DND-41 (cell line): ENCODE measurements around the gene PIK3R6.

ENCODE experiments used
- ATAC-seq: fragments of 200-7000 bp; cut with Tn5 transposase; 3 replicates; pipeline ENCODE4 v1.9.1; 2021; ENCODE audit warnings: low read depth; ENCODE audit not compliant: insufficient read depth
- DNase-seq: peaks from one replicate; pipeline ENCODE4 v3.0.0-alpha.2; 2020
- H2AFZ ChIP-seq: 2 replicates; pipeline ENCODE4 v1.6.0; 2012; ENCODE audit warnings: low read depth, low read length
- H3K27ac ChIP-seq: 2 replicates; pipeline ENCODE4 v1.5.1; 2012; ENCODE audit warnings: low read length, inconsistent platforms
- H3K27me3 ChIP-seq: fragments of 200-600 bp; sonication (generic); 2 replicates; pipeline ENCODE4 v1.6.0; 2012; ENCODE audit warnings: low read length, mild to moderate bottlenecking, inconsistent platforms; ENCODE audit not compliant: insufficient read depth, poor library complexity
- H3K36me3 ChIP-seq: 2 replicates; pipeline ENCODE4 v1.5.1; 2012; ENCODE audit warnings: low read length, inconsistent platforms; ENCODE audit not compliant: insufficient read depth
- H3K4me1 ChIP-seq: 2 replicates; pipeline ENCODE4 v1.5.1; 2012; ENCODE audit warnings: mild to moderate bottlenecking, low read length; ENCODE audit not compliant: insufficient read depth
- H3K4me2 ChIP-seq: 2 replicates; pipeline ENCODE4 v1.6.0; 2012; ENCODE audit warnings: mild to moderate bottlenecking, moderate library complexity, low read length, inconsistent platforms; ENCODE audit not compliant: insufficient read depth
- H3K4me3 ChIP-seq, 2 experiments: fragments of 200-600 bp in 1 of 2; shearing (Covaris generic) in 1 of 2; 2 replicates each; pipeline ENCODE4 v1.5.1; 2012 to 2016; ENCODE audit warnings: inconsistent platforms in 2 of 2, low read length in 2 of 2, mild to moderate bottlenecking in 2 of 2, low read depth in 1 of 2, moderate library complexity in 1 of 2
- H3K79me2 ChIP-seq: 2 replicates; pipeline ENCODE4 v1.6.0; 2012; ENCODE audit warnings: low read length, inconsistent platforms; ENCODE audit not compliant: insufficient read depth
- H3K9ac ChIP-seq: 2 replicates; pipeline ENCODE4 v1.6.0; 2012; ENCODE audit warnings: low read depth, mild to moderate bottlenecking, inconsistent platforms, low read length, moderate library complexity
- H3K9me3 ChIP-seq: 2 replicates; pipeline ENCODE4 v1.5.1; 2012; ENCODE audit warnings: low read length, moderate library complexity, mild to moderate bottlenecking, inconsistent platforms; ENCODE audit not compliant: insufficient read depth, severe bottlenecking
- H4K20me1 ChIP-seq: 2 replicates; pipeline ENCODE4 v1.6.0; 2012; ENCODE audit warnings: low read length; ENCODE audit not compliant: insufficient read depth
- CTCF ChIP-seq: IDR thresholded peaks from 2 replicates; pipeline ENCODE4 v1.5.1; 2012; ENCODE audit warnings: borderline replicate concordance, low read length, moderate library complexity, mild to moderate bottlenecking; ENCODE audit not compliant: poor library complexity, severe bottlenecking; ENCODE audit errors: extremely low read depth
- EZH2 ChIP-seq: IDR thresholded peaks from 3 replicates; pipeline ENCODE4 v1.6.1; 2012; ENCODE audit warnings: borderline replicate concordance, low read depth, mild to moderate bottlenecking, moderate library complexity, low read length, inconsistent platforms; ENCODE audit not compliant: severe bottlenecking

Gene PIK3R6

GRCh38 chr17:8910969-8911604 is 43.6 kb upstream of the PIK3R6 start:
- H3K4me2 ChIP-seq: no peak overlapping the region
- H3K4me3 ChIP-seq: no peak overlapping the region

GRCh38 chr17:8909586-8910270 is 42.3 kb upstream of the PIK3R6 start:
- ATAC-seq (no peak), DNase-seq (no peak)
- Histone ChIP-seq H2AFZ (no peak overlapping the region), H3K27me3 (no peaks in the 10 kb centered on the region), H3K36me3 (peaks cover 45% of the 10 kb centered on the region), H3K4me2 (no peak overlapping the region), H3K9ac (no peak overlapping the region), H3K27ac (no peak overlapping the region), H3K4me1 (no peaks in the 10 kb centered on the region), H3K9me3 (no peaks in the 10 kb centered on the region), H3K79me2 (peaks cover 4% of the 10 kb centered on the region; the same call in 1 of the 2 replicates), H4K20me1 (peaks cover 4% of the 10 kb centered on the region; the same call in 1 of the 2 replicates), H3K4me3 (no peak overlapping the region)
- no peak for TF ChIP-seq EZH2
- no peak for TF ChIP-seq CTCF

More at GRCh38 chr17:8910969-8911604, 43.6 kb upstream of the PIK3R6 start:
- H3K27me3 ChIP-seq: no peaks in the 10 kb centered on the region
- H3K27ac ChIP-seq: no peak overlapping the region
- H3K79me2 ChIP-seq: peaks cover 4% of the 10 kb centered on the region; the same call in 1 of the 2 replicates
- no peak overlapping the region for H2AFZ ChIP-seq
- DNase-seq: no peak
- TF ChIP-seq CTCF: no peak
- TF ChIP-seq EZH2: no peak
- H3K9ac ChIP-seq: no peak overlapping the region
- ATAC-seq: no peak
- H3K9me3 ChIP-seq: no peaks in the 10 kb centered on the region
- no peaks in the 10 kb centered on the region for H3K4me1 ChIP-seq
- peaks cover 34% of the 10 kb centered on the region for H3K36me3 ChIP-seq
- H4K20me1 ChIP-seq: peaks cover 8% of the 10 kb centered on the region; the same call in 1 of the 2 replicates

- ATAC-seq: no peak
- Histone ChIP-seq H3K27me3 (no peaks in the 10 kb centered on the region), H3K9ac (no peak overlapping the region), H3K36me3 (peaks cover 50% of the 10 kb centered on the region), H4K20me1 (no peaks in the 10 kb centered on the region), H2AFZ (no peak overlapping the region), H3K9me3 (no peaks in the 10 kb centered on the region), H3K4me3 (no peak overlapping the region), H3K79me2 (no peaks in the 10 kb centered on the region), H3K27ac (no peak overlapping the region), H3K4me1 (peaks cover 9% of the 10 kb centered on the region), H3K4me2 (no peak overlapping the region)
- TF ChIP-seq EZH2: no peak
- peak; percentile 7 for TF ChIP-seq CTCF
- no peak for DNase-seq
Measured at GRCh38 chr17:8905331-8905730, 37.9 kb upstream of the PIK3R6 start.
